Measurements from ENCODE around the gene TMEM208.

- TF ChIP-seq CTCF (conservative IDR thresholded peaks at IDR 0.05) (no peak), ZFX (IDR thresholded peaks at IDR 0.05) (no peak)
These were observed 11.3 kb downstream of the TMEM208 start for GRCh38 chr16:67238278-67238575.
